Hypothalamus (tissue), 51 donors: ENCODE measurements around the gene SLC12A9.
"Not testable (repeated sequence)": the region's sequence is repeated elsewhere in the genome, so short reads cannot be mapped to it uniquely, and the experiment has no call there.

Source experiments
- DNase-seq, 51 donors: peaks; one replicate each; lab custom pipeline; 2025; lab: John Stamatoyannopoulos, UW

SLC12A9 gene

DNA sequence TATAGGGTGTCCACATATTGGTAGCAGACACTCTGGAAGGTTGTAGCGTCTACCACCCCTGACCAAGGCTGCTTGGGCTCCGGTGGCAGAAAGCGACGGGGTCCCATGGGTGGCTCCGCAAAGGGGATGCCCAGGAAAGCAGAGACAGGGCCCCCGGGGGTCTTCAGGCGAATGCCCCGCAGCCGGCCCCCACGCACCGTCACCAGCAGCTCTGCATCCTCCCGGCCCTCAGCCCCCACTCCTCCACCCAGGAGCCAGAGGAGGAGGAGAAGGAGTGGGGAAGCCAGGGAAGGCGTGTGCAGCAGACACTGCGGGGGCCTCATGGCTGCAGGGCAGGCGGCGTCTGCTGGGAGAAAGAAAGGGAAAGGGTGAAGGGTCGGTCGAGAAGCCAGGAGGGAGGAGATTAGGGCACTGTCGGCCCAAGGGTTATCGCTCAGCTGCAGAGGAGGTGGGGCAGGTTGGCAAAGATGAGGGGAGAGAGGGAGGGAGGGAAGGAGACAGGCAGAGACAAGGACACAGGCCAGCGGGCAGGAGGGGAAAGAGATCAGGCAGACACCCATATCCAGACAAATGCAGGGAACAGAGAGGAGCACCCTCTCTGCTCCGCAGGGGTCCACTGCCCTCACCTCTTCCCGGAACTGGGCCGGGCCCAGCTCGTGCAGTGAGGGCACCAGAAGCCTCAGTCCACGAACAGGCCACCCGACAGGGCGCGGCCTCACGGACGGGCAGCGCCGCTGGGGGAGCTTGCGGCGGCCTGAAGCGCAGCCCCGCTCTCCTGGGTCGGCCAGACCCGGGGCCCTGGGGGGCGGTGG is 41.6 kb downstream of the SLC12A9 start:
- no peak for DNase-seq

GRCh38 chr7:100894860-100895700 is 42.6 kb downstream of the SLC12A9 start:
- peak in 32 of 51 donors; percentile 8 to 66 (median 36) for DNase-seq

DNA sequence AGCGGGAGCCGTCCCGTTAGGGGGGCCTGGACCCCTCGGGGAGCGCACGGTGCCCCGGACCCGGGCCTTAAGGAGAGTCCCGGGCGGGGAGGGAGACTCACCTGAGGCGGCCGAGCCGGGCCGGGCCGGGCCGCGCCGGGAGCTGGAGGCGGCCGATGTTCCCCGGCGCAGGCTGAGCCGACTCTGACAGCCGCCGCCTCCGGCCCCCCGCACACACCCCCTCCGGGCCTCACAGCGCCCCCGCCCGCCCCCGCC is 43.1 kb downstream of the SLC12A9 start, which contains the start of gene ACHE:
TSS of gene ACHE (minus strand) at position 188 of the 255 bp plus-strand sequence. CDS start 1,656 bp downstream, outside the sequence.
- no peak for DNase-seq

- DNase-seq: peak in 30 of 51 donors; percentile 5 to 63 (median 36)
Measured at GRCh38 chr7:100895956-100896731, 43.6 kb downstream of the SLC12A9 start.

- peak in 38 of 51 donors; percentile 6 to 75 (median 39) for DNase-seq
Measured at GRCh38 chr7:100896732-100897608, 44.5 kb downstream of the SLC12A9 start.

GRCh38 chr7:100897772-100898454 is 45.4 kb downstream of the SLC12A9 start:
- no peak for DNase-seq

GRCh38 chr7:100899432-100899831 is 46.9 kb downstream of the SLC12A9 start:
- no peak for DNase-seq

DNA sequence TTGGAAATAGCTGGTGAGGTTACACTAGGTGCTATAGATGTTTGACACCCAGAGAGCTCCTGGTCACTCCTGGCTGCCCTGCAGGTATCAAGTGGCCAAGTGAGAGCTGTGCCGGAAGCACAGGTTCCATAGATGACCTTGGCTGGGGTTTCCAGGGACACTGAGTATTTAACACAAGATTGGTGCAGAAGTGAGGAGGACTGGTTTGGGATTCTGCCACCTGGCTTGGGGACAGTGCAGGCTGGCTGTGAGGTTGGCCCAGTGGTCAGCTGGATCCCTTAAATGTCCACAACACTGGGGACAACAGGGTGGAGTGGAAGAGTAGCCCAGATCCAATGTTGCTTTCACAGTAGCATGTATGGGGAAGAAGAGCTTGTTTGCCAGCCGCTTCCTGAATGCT is 48.5 kb downstream of the SLC12A9 start:
- no peak for DNase-seq

DNA sequence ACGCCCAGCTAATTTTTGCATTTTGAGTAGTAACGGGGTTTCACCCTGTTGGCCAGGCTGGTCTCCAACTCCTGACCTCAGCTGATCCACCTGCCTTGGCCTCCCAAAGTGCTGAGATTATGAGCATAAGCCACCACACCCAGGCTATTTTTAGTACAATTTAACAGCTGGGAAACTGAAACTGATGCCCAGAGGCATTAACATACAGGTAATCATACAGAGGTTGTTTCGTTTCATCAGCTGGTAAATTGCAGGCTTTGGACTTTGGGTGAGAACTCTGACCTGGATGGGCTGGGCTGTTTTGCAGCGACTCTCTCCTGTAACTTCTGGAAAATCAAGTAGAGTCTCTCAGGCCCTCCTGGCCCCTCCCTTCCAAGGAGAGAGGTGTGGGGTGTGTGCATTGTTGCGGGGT is 49.4 kb downstream of the SLC12A9 start:
- DNase-seq: no peak

DNA sequence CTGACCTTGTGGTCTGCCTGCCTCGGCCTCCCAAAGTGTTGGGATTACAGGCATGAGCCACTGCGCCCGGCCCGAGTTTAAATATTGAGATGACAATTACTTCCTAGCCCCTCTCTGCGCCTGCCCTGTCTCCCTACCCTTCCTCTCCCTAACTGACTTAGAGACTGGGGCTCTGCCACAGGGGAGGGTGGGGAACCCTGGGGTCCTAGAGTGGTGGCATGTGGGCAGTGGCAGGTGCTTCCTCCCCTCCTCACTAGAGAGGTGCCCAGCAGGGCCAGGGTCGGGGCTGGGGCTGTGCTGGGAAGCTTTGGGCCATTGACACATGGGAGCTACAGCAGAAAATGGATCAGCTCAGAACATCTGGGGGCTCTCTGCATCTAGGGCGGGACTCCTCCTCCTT is 50.1 kb downstream of the SLC12A9 start:
- no peak for DNase-seq

- DNase-seq: no peak
Measured at GRCh38 chr7:100908512-100908911, 56.0 kb downstream of the SLC12A9 start.

DNA sequence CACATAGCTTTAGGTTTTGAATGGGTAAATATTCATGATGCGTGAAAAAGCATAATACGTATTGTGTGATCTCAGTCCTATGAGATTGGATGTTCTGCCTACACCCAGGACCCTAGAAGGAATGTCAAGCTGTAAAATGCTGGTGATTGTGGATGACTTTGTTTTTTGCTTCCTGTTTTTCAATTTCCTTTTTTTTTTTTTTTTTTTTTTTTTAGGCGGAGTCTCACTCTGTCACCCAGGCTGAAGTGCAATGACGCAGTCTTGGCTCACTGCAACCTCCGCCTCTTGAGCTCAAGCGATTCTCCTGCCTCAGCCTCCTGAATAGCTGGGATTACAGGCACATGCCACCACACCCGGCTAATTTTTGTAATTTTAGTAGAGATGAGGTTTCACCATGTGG is 57.9 kb downstream of the SLC12A9 start:
- not testable (repeated sequence) for DNase-seq

- no peak for DNase-seq
Measured at GRCh38 chr7:100911484-100911883, 59.0 kb downstream of the SLC12A9 start.

DNA sequence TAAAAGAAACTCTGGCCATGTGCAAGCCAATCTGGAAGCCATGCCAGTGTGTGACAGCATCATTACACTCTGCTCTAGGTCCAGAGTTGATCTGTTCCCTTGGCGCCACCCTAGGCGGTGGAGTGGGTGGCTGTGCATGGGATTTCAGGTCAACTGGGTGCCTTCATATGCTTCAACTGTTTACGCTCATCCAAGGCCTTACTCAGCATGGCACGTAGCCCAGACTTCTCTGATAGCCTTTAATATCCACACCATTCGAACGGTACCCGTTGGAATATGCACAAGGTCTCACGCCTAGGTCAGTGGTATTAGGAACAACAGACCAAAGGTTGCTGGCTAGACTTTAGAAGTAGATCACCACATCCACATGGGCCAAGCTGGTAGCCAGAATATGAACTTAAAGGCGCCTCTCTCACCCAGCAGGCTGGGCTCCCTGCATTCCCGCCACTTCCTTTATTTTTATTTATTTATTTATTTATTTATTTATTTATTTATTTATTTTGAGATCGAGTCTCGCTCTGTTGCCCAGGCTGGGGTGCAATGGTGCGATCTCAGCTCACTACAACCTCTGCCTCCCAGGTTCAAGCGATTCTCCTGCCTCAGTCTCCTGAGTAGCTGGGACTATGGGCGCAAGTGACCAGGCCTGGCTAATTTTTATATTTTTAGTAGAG is 61.8 kb downstream of the SLC12A9 start:
- DNase-seq: no peak

- no peak for DNase-seq
Measured at GRCh38 chr7:100914879-100915447, 62.5 kb downstream of the SLC12A9 start.
